ENCODE results near the gene SLC29A2.

Gene SLC29A2

DNA sequence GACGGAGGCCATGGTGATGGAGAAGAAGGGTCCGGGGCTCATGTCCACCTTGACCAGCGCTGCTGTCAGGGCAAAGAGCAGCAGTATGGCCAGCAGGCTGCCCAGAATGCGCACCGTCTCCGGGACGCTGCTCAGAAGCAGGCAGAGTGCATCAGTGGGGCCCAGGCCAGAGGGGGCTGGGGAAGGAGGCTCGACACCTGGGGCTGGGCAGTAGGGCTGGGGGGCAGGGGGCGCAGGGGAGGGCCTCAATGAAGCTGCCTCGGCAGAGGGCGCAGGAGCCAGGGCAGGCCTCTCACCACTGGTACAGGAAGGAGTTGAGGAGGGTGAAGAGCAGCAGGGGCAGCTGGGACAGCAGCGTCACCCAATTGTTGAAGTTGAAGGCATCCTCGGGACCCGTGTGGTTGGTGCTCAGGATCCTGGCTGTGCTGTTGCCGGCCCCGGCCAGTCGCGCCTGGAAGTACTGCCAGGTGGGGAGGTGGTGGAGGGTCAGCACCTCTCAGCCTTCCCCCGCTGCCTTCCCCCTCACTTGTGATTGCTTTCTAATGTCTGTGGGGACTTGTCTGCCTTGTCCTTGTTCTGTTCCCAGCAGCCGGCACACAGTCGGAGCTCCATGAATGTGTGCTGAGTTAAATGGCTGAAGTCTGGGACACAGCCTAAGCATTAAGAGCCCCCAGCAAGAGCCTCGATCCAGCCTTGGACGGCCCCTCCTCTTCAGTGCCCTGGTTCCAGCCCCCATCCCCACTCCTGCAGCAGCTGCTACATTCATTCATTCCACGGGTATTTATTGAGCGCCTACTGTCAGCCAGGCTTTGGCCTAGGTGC lies 2.3 kb downstream of the SLC29A2 start:
- peaks cover 48% of the 10 kb centered on the region for H3K36me3 ChIP-seq
- no peak for DNase-seq
- no peak overlapping the region for H3K4me3 ChIP-seq (ENCODE audit: low read depth, low read length)
- TF ChIP-seq, protein P1, sequence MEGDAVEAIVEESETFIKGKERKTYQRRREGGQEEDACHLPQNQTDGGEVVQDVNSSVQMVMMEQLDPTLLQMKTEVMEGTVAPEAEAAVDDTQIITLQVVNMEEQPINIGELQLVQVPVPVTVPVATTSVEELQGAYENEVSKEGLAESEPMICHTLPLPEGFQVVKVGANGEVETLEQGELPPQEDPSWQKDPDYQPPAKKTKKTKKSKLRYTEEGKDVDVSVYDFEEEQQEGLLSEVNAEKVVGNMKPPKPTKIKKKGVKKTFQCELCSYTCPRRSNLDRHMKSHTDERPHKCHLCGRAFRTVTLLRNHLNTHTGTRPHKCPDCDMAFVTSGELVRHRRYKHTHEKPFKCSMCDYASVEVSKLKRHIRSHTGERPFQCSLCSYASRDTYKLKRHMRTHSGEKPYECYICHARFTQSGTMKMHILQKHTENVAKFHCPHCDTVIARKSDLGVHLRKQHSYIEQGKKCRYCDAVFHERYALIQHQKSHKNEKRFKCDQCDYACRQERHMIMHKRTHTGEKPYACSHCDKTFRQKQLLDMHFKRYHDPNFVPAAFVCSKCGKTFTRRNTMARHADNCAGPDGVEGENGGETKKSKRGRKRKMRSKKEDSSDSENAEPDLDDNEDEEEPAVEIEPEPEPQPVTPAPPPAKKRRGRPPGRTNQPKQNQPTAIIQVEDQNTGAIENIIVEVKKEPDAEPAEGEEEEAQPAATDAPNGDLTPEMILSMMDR (IDR thresholded peaks at IDR 0.05; ENCODE audit: low read depth, low read length) = no peak
- H3K9me3 ChIP-seq (ENCODE audit: severe bottlenecking) = no peaks in the 10 kb centered on the region
- no peaks in the 10 kb centered on the region for H3K27me3 ChIP-seq (ENCODE audit: insufficient read depth, low read depth, severe bottlenecking)
- no peak overlapping the region for H3K27ac ChIP-seq

DNA sequence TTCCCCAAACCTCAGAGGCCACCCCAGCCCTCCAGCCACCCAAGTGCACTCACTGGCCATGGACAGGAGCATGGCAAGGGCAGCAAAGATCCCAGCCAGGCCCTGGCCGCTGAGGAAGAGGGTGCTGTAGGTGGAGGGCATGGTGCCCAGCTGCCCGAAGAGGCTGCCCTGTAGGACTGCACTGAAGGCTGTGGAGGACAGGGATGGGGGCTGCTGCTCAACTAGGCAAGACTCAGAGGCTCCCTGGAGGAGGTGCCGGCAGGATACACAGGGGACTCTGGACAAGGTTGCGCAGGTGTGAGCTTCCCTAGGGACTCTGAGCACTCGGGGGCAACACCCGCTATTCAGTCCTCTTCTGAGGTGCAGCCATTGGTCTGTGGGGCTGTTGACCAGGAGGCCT lies 3.1 kb downstream of the SLC29A2 start:
- Histone ChIP-seq H3K36me3 (peaks cover 51% of the 10 kb centered on the region), H3K4me3 (ENCODE audit: low read depth, low read length) (no peak overlapping the region), H3K9me3 (ENCODE audit: severe bottlenecking) (no peaks in the 10 kb centered on the region), H3K27me3 (ENCODE audit: insufficient read depth, low read depth, severe bottlenecking) (no peaks in the 10 kb centered on the region), H3K27ac (no peak overlapping the region)
- TF ChIP-seq, protein P1 (IDR thresholded peaks at IDR 0.05; ENCODE audit: low read depth, low read length) = no peak
- DNase-seq = no peak

DNA sequence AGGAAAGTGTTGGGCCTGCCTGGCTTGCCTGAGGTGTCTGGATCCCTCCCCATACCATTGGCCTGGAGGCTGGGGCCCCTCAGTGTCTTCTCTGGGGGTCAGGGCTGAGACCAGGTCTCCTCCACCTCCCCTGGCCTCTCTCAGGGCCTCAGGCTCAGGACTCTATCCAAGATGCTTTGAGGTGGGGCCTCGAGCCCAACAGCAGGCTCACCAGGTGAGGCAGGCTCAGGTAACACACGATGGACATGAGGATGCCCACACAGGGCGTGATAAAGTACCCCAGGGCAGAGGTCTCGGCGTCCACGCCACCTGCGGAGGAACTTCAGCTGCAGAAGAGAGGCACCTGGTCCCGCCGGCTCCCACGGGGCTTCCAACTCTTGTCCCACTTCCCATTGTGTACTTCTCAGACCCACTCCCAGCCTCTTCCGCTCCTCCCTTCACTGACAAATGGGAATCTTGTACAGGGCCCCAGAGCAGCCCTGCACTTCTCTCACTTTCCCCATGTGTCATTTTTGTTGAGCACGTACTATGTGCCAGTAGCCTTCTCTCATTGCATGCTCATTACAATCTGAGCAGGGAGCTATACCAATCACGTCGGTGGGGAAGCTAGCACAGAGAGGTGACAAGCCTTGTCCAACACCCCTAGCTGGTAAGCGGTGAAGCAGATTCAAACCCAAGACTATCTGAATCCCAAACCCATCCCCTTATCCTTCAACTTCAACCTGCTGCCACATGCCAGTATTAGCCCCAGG lies 3.8 kb downstream of the SLC29A2 start:
- DNase-seq = no peak

DNA sequence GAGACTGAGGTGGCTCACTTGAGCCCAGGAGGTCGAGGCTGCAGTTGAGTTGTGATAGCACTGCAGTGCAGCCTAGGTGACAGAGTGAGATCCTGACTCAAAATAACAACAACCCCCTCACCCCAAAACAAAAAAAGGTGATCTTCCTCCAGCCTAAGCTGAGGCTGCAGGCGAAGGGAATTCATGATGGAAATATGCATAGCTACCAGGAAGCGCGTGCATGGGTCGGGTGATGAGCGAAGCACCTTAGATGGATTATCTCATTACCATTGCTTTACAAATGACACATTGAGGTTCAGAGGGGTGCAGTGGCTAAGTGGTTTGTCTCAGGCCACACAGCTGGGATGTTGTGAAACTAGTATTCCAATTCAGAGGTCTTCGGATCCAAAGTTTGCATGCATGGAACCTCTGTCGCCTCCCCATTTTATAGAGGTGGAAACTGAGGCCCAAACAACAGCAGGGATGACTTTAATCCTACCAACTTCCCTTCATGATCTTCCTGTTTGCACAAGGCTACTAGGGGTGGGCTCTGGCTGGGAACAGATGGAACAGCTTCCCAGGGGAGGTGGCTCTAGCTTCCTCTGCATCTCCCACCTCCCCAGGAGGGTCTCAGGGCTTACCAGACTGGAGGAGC lies 4.6 kb downstream of the SLC29A2 start:
- H3K36me3 ChIP-seq = peaks cover 67% of the 10 kb centered on the region
- no peaks in the 10 kb centered on the region for H3K27me3 ChIP-seq (ENCODE audit: insufficient read depth, low read depth, severe bottlenecking)
- no peak for DNase-seq
- H3K9me3 ChIP-seq (ENCODE audit: severe bottlenecking) = no peaks in the 10 kb centered on the region
- no peak overlapping the region for H3K4me3 ChIP-seq (ENCODE audit: low read depth, low read length)
- TF ChIP-seq, protein P1 (IDR thresholded peaks at IDR 0.05; ENCODE audit: low read depth, low read length) = no peak
- no peak overlapping the region for H3K27ac ChIP-seq

More for the DNA sequence above, 3.8 kb downstream of the SLC29A2 start:
- H3K27ac ChIP-seq = no peak overlapping the region
- TF ChIP-seq, protein P1 (IDR thresholded peaks at IDR 0.05; ENCODE audit: low read depth, low read length) = no peak
- H3K27me3 ChIP-seq (ENCODE audit: insufficient read depth, low read depth, severe bottlenecking) = no peaks in the 10 kb centered on the region
- no peak overlapping the region for H3K4me3 ChIP-seq (ENCODE audit: low read depth, low read length)
- H3K36me3 ChIP-seq = peaks cover 59% of the 10 kb centered on the region
- no peaks in the 10 kb centered on the region for H3K9me3 ChIP-seq (ENCODE audit: severe bottlenecking)

DNA sequence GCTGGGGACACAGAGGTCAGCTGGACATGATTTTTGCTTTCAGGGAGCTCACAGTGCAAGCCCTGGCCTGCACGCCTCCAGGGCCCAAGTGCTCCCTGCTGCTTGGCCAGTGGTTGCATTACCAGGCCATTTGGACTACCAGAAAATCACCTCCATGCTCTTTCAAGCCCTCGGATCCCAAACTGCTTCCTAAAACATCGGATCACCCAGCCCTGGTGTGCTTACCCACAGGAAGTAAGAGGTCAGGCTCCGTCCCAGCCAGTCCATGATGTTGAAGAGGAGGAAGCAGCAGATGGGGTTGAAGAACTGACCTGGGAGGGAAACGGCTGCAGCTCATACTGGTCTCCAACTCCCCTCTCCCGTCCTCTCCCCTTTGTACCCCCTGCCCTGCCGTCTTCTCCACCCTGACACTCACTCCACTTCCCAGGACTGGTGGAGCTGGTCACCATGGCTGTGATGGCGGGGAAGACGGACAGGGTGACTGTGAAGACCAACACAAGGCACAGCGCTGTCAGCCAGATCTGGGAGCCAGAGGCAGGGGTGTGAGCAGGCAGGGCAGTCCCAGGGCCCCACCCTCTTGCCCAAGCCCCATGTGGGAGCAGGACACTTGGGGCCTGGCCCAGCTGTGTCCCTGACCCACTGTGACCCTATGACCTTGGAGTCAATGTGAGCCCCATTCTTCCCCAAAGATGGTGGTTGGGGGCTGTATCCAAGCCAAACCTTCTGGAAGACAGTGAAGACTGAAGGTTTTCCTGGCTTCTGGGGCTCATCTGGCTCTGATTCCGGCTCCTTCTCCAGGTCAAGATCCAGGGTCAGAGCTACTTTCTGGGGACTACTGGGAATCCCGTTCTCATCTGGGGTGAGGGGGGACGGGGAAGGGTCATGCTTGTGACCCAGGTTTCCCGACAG lies 5.6 kb downstream of the SLC29A2 start:
- Histone ChIP-seq H3K27ac (peak overlapping the region; percentile 45), H3K4me3 (ENCODE audit: low read depth, low read length) (no peak overlapping the region), H3K27me3 (ENCODE audit: insufficient read depth, low read depth, severe bottlenecking) (no peaks in the 10 kb centered on the region), H3K9me3 (ENCODE audit: severe bottlenecking) (no peaks in the 10 kb centered on the region), H3K36me3 (peaks cover 75% of the 10 kb centered on the region)
- TF ChIP-seq, protein P1 (IDR thresholded peaks at IDR 0.05; ENCODE audit: low read depth, low read length) = no peak
- DNase-seq = no peak
